BE2C (cell line): Measurements from ENCODE around the gene BSN.

Experiments used
- DNase-seq: peaks from one replicate; pipeline ENCODE4 v3.0.0-alpha.2; 2020
- H3K27me3 ChIP-seq: fragments of 250-450 bp; sonication (Bioruptor Pico); 2 replicates; pipeline ENCODE4 v1.5.1; 2020; ENCODE audit warnings: mild to moderate bottlenecking
- H3K36me3 ChIP-seq: fragments of 250-450 bp; sonication (Bioruptor Pico); 2 replicates; pipeline ENCODE4 v1.5.1; 2020; ENCODE audit warnings: mild to moderate bottlenecking
- H3K4me1 ChIP-seq: fragments of 250-450 bp; sonication (Bioruptor Pico); 2 replicates; pipeline ENCODE4 v1.5.1; 2020
- H3K4me3 ChIP-seq: 2 replicates; pipeline ENCODE4 v1.5.1; 2011; ENCODE audit warnings: low read depth, low read length
- H3K9me3 ChIP-seq: fragments of 250-450 bp; sonication (Bioruptor Pico); 2 replicates; pipeline ENCODE4 v1.5.1; 2020
- CTCF ChIP-seq: IDR thresholded peaks from 2 replicates; pipeline ENCODE4 v1.5.1; 2012; ENCODE audit warnings: mild to moderate bottlenecking, low read depth, low read length

The BSN gene

GRCh38 chr3:49663831-49664230, 109.6 kb downstream of the BSN start:
- Histone ChIP-seq H3K9me3 (no peaks in the 10 kb centered on the region), H3K36me3 (no peaks in the 10 kb centered on the region), H3K4me1 (no peaks in the 10 kb centered on the region), H3K27me3 (no peaks in the 10 kb centered on the region), H3K4me3 (no peak overlapping the region)
- DNase-seq, result no peak
- no peak for TF ChIP-seq CTCF

GRCh38 chr3:49664300-49664699, 110.0 kb downstream of the BSN start:
- H3K4me3 ChIP-seq, result no peak overlapping the region
- no peaks in the 10 kb centered on the region for H3K4me1 ChIP-seq
- H3K9me3 ChIP-seq, result no peaks in the 10 kb centered on the region
- no peaks in the 10 kb centered on the region for H3K36me3 ChIP-seq
- DNase-seq, result no peak
- no peak for TF ChIP-seq CTCF
- H3K27me3 ChIP-seq, result no peaks in the 10 kb centered on the region

GRCh38 chr3:49665822-49666519, 111.7 kb downstream of the BSN start:
- H3K36me3 ChIP-seq, result no peaks in the 10 kb centered on the region
- no peaks in the 10 kb centered on the region for H3K27me3 ChIP-seq
- H3K4me3 ChIP-seq, result no peak overlapping the region
- DNase-seq, result no peak
- no peak for TF ChIP-seq CTCF
- H3K9me3 ChIP-seq, result no peaks in the 10 kb centered on the region
- H3K4me1 ChIP-seq, result no peaks in the 10 kb centered on the region

- H3K4me1 ChIP-seq, result no peaks in the 10 kb centered on the region
- H3K4me3 ChIP-seq, result no peak overlapping the region
- no peaks in the 10 kb centered on the region for H3K27me3 ChIP-seq
- H3K9me3 ChIP-seq, result no peaks in the 10 kb centered on the region
- no peak for DNase-seq
- no peak for TF ChIP-seq CTCF
- H3K36me3 ChIP-seq, result no peaks in the 10 kb centered on the region
Observed at GRCh38 chr3:49666592-49666991, 112.3 kb downstream of the BSN start.

GRCh38 chr3:49667701-49668413, 113.6 kb downstream of the BSN start:
- Histone ChIP-seq H3K4me3 (no peak overlapping the region), H3K27me3 (no peaks in the 10 kb centered on the region), H3K36me3 (no peaks in the 10 kb centered on the region), H3K4me1 (no peaks in the 10 kb centered on the region), H3K9me3 (no peaks in the 10 kb centered on the region)
- no peak for TF ChIP-seq CTCF
- no peak for DNase-seq

GRCh38 chr3:49668414-49668797, 114.1 kb downstream of the BSN start:
- no peaks in the 10 kb centered on the region for H3K4me1 ChIP-seq
- no peaks in the 10 kb centered on the region for H3K9me3 ChIP-seq
- no peak for TF ChIP-seq CTCF
- no peak for DNase-seq
- no peaks in the 10 kb centered on the region for H3K27me3 ChIP-seq
- H3K36me3 ChIP-seq, result no peaks in the 10 kb centered on the region
- H3K4me3 ChIP-seq, result no peak overlapping the region
